Endodermal cell (in vitro differentiated cells): ENCODE data around the gene S100A8. TPM values are rescaled to one million over a fixed set of nuclear protein-coding genes. Genes with fewer than 3 reads are reported as not detected.

Experiments used
- DNase-seq: peaks from one replicate; pipeline ENCODE4 v3.0.0-alpha.2; 2017
- H3K27ac ChIP-seq: 2 replicates; pipeline ENCODE4 v1.5.1; 2013; ENCODE audit warnings: mild to moderate bottlenecking, low read depth, low read length, moderate library complexity
- H3K27me3 ChIP-seq: 2 replicates; pipeline ENCODE4 v1.6.1; 2013; ENCODE audit warnings: mild to moderate bottlenecking, low read length, moderate library complexity; ENCODE audit not compliant: insufficient read depth, control insufficient read depth, poor library complexity, severe bottlenecking
- H3K36me3 ChIP-seq: 2 replicates; pipeline ENCODE4 v1.7.0; 2013; ENCODE audit warnings: mild to moderate bottlenecking, low read length, moderate library complexity; ENCODE audit not compliant: control insufficient read depth, insufficient read depth
- H3K4me1 ChIP-seq: one replicate; pipeline ENCODE4 v1.7.0; 2013; ENCODE audit warnings: low read length; ENCODE audit not compliant: control insufficient read depth, insufficient read depth
- H3K4me3 ChIP-seq: 2 replicates; pipeline ENCODE4 v1.5.1; 2013; ENCODE audit warnings: mild to moderate bottlenecking, low read length, moderate library complexity
- H3K9ac ChIP-seq: 2 replicates; pipeline ENCODE4 v1.6.1; 2013; ENCODE audit warnings: mild to moderate bottlenecking, low read length, moderate library complexity; ENCODE audit not compliant: poor library complexity, severe bottlenecking; ENCODE audit errors: extremely low read depth
- H3K9me3 ChIP-seq: 2 replicates; pipeline ENCODE4 v1.6.1; 2013; ENCODE audit warnings: mild to moderate bottlenecking, low read length, moderate library complexity; ENCODE audit not compliant: control insufficient read depth
- H3K27ac Mint-ChIP-seq: 2 replicates; pipeline ENCODE4 v1.8.0; 2020; ENCODE audit warnings: mixed read lengths
- H3K27me3 Mint-ChIP-seq: 2 replicates; pipeline ENCODE4 v1.8.0; 2021; ENCODE audit warnings: mild to moderate bottlenecking, mixed read lengths; ENCODE audit not compliant: insufficient read depth
- H3K36me3 Mint-ChIP-seq: 2 replicates; pipeline ENCODE4 v1.8.0; 2020; ENCODE audit warnings: low read depth, mixed read lengths
- H3K4me1 Mint-ChIP-seq: 2 replicates; pipeline ENCODE4 v1.8.0; 2020; ENCODE audit warnings: mixed read lengths
- H3K4me3 Mint-ChIP-seq: 2 replicates; pipeline ENCODE4 v1.8.0; 2020; ENCODE audit warnings: mild to moderate bottlenecking, moderate library complexity, mixed read lengths
- H3K9me3 Mint-ChIP-seq: 2 replicates; pipeline ENCODE4 v1.8.0; 2020; ENCODE audit warnings: mild to moderate bottlenecking, mixed read lengths
- WGBS, 2 experiments: methylation state at CpG; one replicate each; pipeline versions ENCODE4 v1.1.5 to v1.1.7; 2013; ENCODE audit warnings: missing lambda C conversion rate in 2 of 2, mixed read lengths in 1 of 2; ENCODE audit not compliant: insufficient coverage in 1 of 2, insufficient read length in 1 of 2; 5-methylcytosine and 5-hydroxymethylcytosine counted together
- total RNA-seq, 2 donors: library from RNA; stranded (reverse); fragmentation: NEBNext Ultra II Directional in 1 of 2; extraction: Animal tissue kit (Norgen Biotek cat#: 25700) in 1 of 2; gene quantifications; 2 replicates in 1 of 2; 3 replicates in 1 of 2; pipeline ENCODE4 v1.2.1, GENCODE V29; 2021
- TF ChIP-seq, protein P1 (sequence below): fragments of 200-600 bp; sonication (generic); conservative IDR thresholded peaks from 2 replicates; pipeline ENCODE4 v1.5.0; 2021; ENCODE audit warnings: antibody characterized with exemption, mild to moderate bottlenecking

S100A8 gene
- total RNA-seq, 2 donors from 2014 or later = not detected

- H3K27ac ChIP-seq = no peak overlapping the region
- TF ChIP-seq, protein P1, sequence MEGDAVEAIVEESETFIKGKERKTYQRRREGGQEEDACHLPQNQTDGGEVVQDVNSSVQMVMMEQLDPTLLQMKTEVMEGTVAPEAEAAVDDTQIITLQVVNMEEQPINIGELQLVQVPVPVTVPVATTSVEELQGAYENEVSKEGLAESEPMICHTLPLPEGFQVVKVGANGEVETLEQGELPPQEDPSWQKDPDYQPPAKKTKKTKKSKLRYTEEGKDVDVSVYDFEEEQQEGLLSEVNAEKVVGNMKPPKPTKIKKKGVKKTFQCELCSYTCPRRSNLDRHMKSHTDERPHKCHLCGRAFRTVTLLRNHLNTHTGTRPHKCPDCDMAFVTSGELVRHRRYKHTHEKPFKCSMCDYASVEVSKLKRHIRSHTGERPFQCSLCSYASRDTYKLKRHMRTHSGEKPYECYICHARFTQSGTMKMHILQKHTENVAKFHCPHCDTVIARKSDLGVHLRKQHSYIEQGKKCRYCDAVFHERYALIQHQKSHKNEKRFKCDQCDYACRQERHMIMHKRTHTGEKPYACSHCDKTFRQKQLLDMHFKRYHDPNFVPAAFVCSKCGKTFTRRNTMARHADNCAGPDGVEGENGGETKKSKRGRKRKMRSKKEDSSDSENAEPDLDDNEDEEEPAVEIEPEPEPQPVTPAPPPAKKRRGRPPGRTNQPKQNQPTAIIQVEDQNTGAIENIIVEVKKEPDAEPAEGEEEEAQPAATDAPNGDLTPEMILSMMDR = no peak
- Mint-ChIP-seq H3K9me3 (no peaks in the 10 kb centered on the region), H3K4me3 (no peak overlapping the region), H3K27ac (no peak overlapping the region), H3K36me3 (no peaks in the 10 kb centered on the region), H3K4me1 (no peaks in the 10 kb centered on the region), H3K27me3 (peaks cover 2% of the 10 kb centered on the region)
- no peak overlapping the region for H3K4me3 ChIP-seq
- no peaks in the 10 kb centered on the region for H3K4me1 ChIP-seq
- H3K27me3 ChIP-seq = peaks cover 17% of the 10 kb centered on the region
- 79 to 85% methylated on average over 3 of the region's 3 CpGs for WGBS, 2 experiments
- no peaks in the 10 kb centered on the region for H3K36me3 ChIP-seq
- no peak for DNase-seq
- no peak overlapping the region for H3K9ac ChIP-seq
- no peaks in the 10 kb centered on the region for H3K9me3 ChIP-seq
Measured at GRCh38 chr1:153430561-153430960, 39.7 kb upstream of the S100A8 start.

DNA sequence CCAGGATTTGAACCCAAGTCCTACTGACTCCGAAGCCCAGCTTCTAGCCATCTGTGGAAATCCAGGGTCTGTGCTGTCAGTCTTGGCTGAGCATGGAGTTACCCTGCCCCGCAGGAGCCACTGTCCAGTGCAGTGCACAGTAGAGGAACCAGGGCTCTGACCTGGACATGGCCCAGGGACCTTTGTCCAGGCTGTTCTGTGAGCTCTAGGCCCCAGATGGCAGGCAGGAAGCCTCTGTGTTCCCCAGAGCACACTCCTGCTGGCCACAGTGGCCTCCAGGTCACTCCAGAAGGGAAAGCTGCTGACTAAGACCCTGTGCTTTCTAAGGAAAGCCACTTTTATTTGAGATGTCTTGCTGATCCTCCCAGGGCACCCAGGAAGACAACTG lies 39.3 kb upstream of the S100A8 start:
- TF ChIP-seq, protein P1 = no peak
- Mint-ChIP-seq H3K27me3 (peaks cover 2% of the 10 kb centered on the region), H3K4me1 (no peaks in the 10 kb centered on the region), H3K27ac (no peak overlapping the region), H3K9me3 (no peaks in the 10 kb centered on the region), H3K4me3 (no peak overlapping the region), H3K36me3 (no peaks in the 10 kb centered on the region)
- Histone ChIP-seq H3K27ac (no peak overlapping the region), H3K9ac (no peak overlapping the region), H3K4me3 (no peak overlapping the region), H3K9me3 (no peaks in the 10 kb centered on the region), H3K4me1 (no peaks in the 10 kb centered on the region), H3K27me3 (peaks cover 17% of the 10 kb centered on the region), H3K36me3 (no peaks in the 10 kb centered on the region)
- DNase-seq = no peak
- WGBS, 2 experiments = 83 to 91% methylated on average over 1 to 2 of the region's 2 CpGs

DNA sequence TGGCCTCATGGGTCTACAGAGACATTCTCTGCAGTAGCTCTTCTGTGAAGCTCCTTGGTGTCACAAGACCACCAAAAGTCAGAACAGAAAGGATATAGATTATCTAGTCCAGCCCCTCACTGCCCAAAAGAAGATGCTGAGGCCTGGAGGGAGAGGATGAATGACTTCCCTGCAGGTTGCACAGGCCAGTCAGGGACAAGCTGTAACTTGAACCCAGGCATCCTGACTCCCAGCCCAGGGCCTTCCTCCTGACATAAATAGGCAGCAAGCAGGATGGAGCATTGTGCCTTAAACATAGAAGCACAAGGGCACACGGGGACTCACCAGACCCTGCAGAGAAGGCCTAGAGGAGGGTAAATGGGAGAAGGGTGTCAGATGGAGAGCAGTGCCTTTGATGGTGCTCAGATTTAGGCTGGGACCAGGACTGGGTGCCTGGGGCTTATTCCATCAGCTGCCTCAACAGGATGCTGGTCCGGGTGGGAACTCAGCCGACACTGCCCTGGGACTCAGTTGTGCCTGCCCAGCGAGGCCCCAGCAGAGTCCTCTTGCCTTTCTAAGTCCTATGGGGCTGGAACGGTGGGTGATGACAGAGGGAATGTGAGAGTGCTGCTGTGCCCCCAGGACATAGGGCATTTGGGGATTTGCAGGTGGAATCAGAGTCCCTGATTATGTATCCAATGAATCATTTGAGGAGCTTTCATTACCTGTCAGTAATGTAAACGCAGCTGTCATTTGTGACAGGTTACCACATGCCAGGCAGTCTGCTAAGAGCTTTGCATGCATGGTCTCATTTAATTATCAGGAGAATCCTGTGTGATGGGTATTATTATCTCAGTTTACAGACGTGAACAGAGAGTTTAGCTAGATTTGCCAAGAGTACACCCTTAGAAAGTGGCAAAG lies 38.6 kb upstream of the S100A8 start:
- H3K4me3 Mint-ChIP-seq = no peak overlapping the region
- H3K36me3 Mint-ChIP-seq = no peaks in the 10 kb centered on the region
- no peaks in the 10 kb centered on the region for H3K4me1 Mint-ChIP-seq
- H3K4me3 ChIP-seq = no peak overlapping the region
- DNase-seq = no peak
- no peaks in the 10 kb centered on the region for H3K9me3 Mint-ChIP-seq
- no peak overlapping the region for H3K9ac ChIP-seq
- no peak overlapping the region for H3K27ac ChIP-seq
- no peak overlapping the region for H3K27ac Mint-ChIP-seq
- TF ChIP-seq, protein P1 = no peak
- H3K4me1 ChIP-seq = no peaks in the 10 kb centered on the region
- 84 to 85% methylated on average over 7 of the region's 7 CpGs for WGBS, 2 experiments
- no peaks in the 10 kb centered on the region for H3K36me3 ChIP-seq
- no peaks in the 10 kb centered on the region for H3K9me3 ChIP-seq
- peaks cover 21% of the 10 kb centered on the region for H3K27me3 ChIP-seq
- peaks cover 5% of the 10 kb centered on the region for H3K27me3 Mint-ChIP-seq
